Stomach smooth muscle (tissue), 2 donors: ENCODE data around the gene STRIP2.

Source experiments
- H3K27ac ChIP-seq: one replicate; pipeline ENCODE4 v1.7.0; 2013; ENCODE audit warnings: mild to moderate bottlenecking, low read length, inconsistent platforms
- H3K27me3 ChIP-seq, 2 donors: one replicate each; pipeline ENCODE4 v1.7.0; 2013; ENCODE audit warnings: low read length in 2 of 2; ENCODE audit not compliant: insufficient read depth in 2 of 2, control insufficient read depth in 1 of 2
- H3K36me3 ChIP-seq, 2 donors: one replicate each; pipeline ENCODE4 v1.7.0; 2013; ENCODE audit warnings: low read length in 2 of 2; ENCODE audit not compliant: control insufficient read depth in 2 of 2, insufficient read depth in 2 of 2
- H3K4me1 ChIP-seq: one replicate; pipeline ENCODE4 v1.7.0; 2013; ENCODE audit warnings: low read length; ENCODE audit not compliant: control insufficient read depth, insufficient read depth
- H3K4me3 ChIP-seq, 2 donors: one replicate each; pipeline ENCODE4 v1.7.0; 2013; ENCODE audit warnings: low read length in 2 of 2
- H3K9ac ChIP-seq, 2 donors: one replicate each; pipeline ENCODE4 v1.7.0; 2013; ENCODE audit warnings: low read length in 2 of 2, mild to moderate bottlenecking in 1 of 2
- H3K9me3 ChIP-seq, 2 donors: one replicate each; pipeline ENCODE4 v1.7.0; 2013; ENCODE audit warnings: low read length in 2 of 2; ENCODE audit not compliant: control insufficient read depth in 2 of 2
- donor health status: healthy.
- donor health status: Pancreatic carcinoma.

Gene STRIP2

DNA sequence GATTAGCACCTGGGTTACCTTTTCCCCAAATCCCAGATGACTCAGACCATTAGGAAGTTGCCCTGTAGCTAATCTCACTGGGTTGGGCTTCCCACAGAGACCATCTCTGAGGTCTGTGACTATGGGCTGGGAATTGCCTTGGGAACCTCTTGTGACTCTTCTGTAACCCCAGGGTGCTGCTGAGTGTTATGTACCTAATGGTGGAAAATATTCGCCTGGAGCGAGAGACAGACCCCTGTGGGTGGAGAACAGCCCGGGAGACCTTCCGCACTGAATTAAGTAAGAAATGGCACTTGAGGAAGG, 20.0 kb downstream of the STRIP2 start:
- Histone ChIP-seq H3K9ac (no peak overlapping the region), H3K4me3 (no peak overlapping the region), H3K27me3 (no peaks in the 10 kb centered on the region), H3K36me3 (no peaks in the 10 kb centered on the region), H3K4me1 (no peaks in the 10 kb centered on the region), H3K9me3 (peaks cover 0 to under 1% of the 10 kb centered on the region in 2 donors), H3K27ac (no peak overlapping the region)

DNA sequence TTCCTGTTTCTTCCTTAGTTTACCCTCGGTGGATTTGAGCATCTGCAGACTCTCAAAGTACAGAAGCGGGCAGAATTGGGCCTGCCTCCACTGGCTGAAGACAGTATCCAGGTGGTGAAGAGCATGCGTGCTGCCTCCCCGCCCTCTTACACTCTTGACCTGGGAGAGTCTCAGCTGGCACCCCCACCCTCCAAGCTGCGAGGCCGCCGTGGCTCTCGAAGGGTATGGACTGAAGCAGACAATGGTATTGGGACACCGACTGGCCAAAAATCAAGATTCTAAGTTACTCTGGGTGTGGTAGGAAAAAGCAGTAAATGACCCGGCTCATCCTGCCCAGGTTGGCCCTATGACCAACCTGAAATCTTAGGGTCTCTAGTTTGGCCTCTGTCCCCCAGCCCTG, 22.2 kb downstream of the STRIP2 start:
- no peaks in the 10 kb centered on the region for H3K27me3 ChIP-seq

DNA sequence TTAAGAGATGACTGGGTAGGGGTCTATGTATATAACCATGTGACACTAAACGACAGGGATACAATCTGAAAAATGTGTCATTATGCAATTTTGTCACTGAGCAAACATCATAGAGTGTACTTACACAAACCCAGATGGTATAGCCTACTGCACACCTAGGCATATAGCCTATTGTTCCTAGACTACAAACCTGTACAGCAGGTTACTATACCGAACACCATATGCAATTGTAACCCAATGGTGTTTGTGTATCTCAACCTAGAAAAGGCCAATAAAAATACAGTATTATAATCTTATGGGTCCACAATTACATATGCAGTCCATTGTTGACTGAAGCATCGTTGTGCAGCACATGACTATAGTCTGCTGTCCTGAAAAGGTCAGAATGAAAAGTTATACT, 22.9 kb downstream of the STRIP2 start:
- H3K9ac ChIP-seq = no peak overlapping the region
- H3K4me1 ChIP-seq = no peaks in the 10 kb centered on the region
- H3K27ac ChIP-seq = no peak overlapping the region
- H3K27me3 ChIP-seq = no peaks in the 10 kb centered on the region
- no peaks in the 10 kb centered on the region for H3K36me3 ChIP-seq
- H3K9me3 ChIP-seq = no peaks in the 10 kb centered on the region
- H3K4me3 ChIP-seq = no peak overlapping the region

More for the DNA sequence above, 22.2 kb downstream of the STRIP2 start:
- Histone ChIP-seq H3K4me3 (no peak overlapping the region), H3K4me1 (no peaks in the 10 kb centered on the region), H3K9ac (no peak overlapping the region), H3K27ac (no peak overlapping the region), H3K36me3 (no peaks in the 10 kb centered on the region), H3K9me3 (no peaks in the 10 kb centered on the region)

DNA sequence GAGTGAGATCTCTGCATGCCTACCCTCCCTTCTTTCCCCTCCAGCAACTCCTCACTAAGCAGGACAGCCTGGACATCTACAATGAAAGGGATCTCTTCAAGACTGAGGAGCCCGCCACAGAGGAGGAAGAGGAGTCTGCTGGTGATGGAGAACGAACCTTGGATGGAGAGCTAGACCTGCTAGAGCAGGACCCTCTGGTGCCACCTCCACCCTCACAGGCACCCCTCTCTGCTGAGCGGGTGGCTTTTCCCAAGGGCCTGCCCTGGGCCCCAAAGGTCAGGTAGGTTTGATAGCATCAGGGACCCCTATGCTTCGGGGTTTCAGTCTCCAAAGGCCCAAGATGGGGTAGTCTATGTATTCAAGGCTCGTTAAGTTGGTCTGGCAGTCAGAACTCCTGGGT, 23.9 kb downstream of the STRIP2 start:
- Histone ChIP-seq H3K27ac (no peak overlapping the region), H3K4me3 (no peak overlapping the region), H3K27me3 (no peaks in the 10 kb centered on the region), H3K36me3 (no peaks in the 10 kb centered on the region), H3K9ac (no peak overlapping the region), H3K4me1 (no peaks in the 10 kb centered on the region), H3K9me3 (no peaks in the 10 kb centered on the region)

DNA sequence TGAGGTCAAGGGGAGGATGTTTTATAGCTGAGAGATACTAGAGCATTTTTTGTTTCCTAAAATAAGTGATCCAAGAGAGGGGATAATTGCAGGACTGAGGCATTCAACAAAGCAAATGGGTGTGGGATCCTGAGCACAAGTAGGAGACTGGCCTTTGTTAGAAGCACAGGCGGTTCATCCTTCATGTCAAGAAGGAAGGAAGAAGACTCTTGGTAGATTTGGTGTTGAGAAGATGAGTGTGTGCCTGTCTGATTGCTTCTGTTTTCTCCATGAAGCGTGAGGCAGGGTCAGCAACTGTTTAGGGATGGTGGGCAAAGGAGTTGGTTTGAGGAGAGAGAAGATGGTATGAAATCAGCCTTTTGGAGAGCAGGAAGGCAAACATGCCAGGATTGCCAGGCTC, 27.6 kb downstream of the STRIP2 start:
- Histone ChIP-seq H3K9me3 (no peaks in the 10 kb centered on the region), H3K36me3 (no peaks in the 10 kb centered on the region), H3K4me1 (no peaks in the 10 kb centered on the region), H3K4me3 (no peak overlapping the region), H3K27ac (no peak overlapping the region), H3K9ac (no peak overlapping the region), H3K27me3 (no peaks in the 10 kb centered on the region)

DNA sequence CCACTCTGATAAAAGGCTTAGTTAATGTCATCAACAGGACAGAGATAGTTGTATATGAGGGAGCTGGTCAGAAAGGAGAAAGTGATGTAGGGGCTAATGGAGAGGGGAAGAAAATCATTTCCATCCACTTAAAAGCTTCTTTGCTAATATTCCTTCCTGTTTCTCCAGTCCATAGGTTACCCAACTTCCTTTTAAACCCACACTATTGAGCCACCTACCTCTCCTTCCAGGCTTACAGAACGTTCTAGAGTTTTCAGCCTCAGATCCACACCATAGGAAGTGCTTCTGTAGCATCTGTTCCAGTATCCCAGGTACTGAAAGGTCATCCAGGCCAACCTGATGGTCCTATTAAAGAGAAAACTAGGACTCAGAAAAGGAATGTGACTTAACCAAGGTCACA, 28.2 kb downstream of the STRIP2 start:
- no peak overlapping the region for H3K4me3 ChIP-seq
- H3K4me1 ChIP-seq = no peaks in the 10 kb centered on the region
- no peak overlapping the region for H3K9ac ChIP-seq
- H3K27ac ChIP-seq = no peak overlapping the region
- no peaks in the 10 kb centered on the region for H3K36me3 ChIP-seq
- no peaks in the 10 kb centered on the region for H3K9me3 ChIP-seq
- no peaks in the 10 kb centered on the region for H3K27me3 ChIP-seq

DNA sequence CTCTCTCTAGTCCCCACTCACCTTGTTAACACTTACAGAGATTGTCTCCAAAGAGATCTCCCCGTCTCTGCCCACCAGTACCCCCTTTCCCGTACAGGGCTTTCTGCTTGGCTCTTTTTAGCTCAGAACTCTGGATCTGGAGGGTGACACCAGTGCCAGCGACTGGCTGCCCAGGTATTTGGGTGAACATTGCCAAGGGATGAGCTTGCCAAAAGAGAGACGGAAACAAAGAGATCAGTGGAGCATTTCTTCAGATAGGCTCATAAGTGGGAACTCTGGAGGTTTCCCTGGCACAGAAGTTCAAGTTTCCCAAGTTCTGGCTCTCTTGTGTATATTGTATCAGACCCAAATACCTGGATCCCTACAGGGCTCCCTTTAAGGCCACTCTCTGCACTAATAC, 30.0 kb downstream of the STRIP2 start:
- Histone ChIP-seq H3K4me1 (no peaks in the 10 kb centered on the region), H3K9me3 (no peaks in the 10 kb centered on the region), H3K27ac (no peak overlapping the region), H3K9ac (no peak overlapping the region), H3K4me3 (no peak overlapping the region), H3K27me3 (no peaks in the 10 kb centered on the region), H3K36me3 (no peaks in the 10 kb centered on the region)

DNA sequence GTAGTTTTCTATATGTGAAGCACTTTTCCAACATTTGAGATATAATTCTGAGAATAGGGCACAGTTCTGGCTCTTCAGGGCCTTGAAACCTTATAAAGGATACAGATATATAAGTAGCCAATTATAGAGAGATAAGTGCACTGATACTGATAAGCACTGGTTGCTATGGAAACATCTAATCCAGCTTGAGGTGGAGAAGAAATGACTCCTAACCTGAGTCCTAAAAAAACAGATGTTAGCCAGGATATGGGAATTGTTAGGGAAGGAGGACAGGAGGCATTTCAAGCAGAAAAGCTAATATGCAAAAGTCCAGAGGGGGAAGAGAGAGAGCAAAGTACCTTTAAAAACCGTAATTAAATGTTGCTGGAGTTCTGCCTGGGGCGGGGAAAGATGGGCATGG, 30.8 kb downstream of the STRIP2 start:
- Histone ChIP-seq H3K9me3 (no peaks in the 10 kb centered on the region), H3K27ac (no peak overlapping the region), H3K27me3 (no peaks in the 10 kb centered on the region), H3K4me1 (no peaks in the 10 kb centered on the region), H3K9ac (no peak overlapping the region), H3K36me3 (no peaks in the 10 kb centered on the region), H3K4me3 (no peak overlapping the region)

DNA sequence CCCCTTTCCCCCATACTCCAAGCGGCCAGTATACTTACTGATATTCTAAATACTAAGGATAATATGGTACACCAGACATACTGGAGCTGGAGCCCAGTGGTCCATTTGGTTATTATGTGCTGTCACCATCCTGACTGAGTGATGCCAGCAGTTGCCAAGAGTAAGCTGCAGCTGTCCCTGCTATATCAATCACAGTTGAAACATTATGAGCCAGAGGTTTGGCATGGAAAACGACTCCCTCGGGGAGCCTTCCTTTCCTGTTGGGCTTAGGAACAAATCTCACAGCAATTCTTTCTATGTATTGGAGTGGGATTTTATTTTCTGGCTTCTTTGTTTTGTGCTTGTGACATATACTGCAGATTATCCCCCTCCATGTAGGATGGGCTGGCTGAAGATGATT, 32.6 kb downstream of the STRIP2 start:
- Histone ChIP-seq H3K4me1 (no peaks in the 10 kb centered on the region), H3K9me3 (no peaks in the 10 kb centered on the region), H3K27me3 (no peaks in the 10 kb centered on the region), H3K4me3 (no peak overlapping the region), H3K27ac (no peak overlapping the region), H3K36me3 (no peaks in the 10 kb centered on the region), H3K9ac (no peak overlapping the region)

DNA sequence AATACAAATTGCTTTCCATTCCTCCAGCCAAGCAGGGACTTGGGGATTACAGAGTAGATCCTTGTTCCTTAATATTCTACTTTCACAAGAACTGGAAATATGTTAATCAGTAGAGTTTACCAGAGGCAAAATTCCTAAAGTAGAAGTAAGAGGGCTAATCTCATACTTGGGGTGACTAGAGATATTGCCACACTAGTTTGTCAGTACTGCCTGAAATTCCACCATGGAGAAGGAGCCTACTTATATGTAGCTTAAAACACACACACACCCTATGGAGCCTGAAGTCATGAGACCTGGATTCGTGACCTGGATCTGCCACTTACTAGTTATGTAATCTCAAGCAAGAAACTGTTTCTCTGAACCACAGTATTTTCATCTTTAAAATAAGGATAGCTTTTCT, 33.9 kb downstream of the STRIP2 start:
- Histone ChIP-seq H3K27ac (no peak overlapping the region), H3K27me3 (no peaks in the 10 kb centered on the region), H3K4me3 (no peak overlapping the region)

DNA sequence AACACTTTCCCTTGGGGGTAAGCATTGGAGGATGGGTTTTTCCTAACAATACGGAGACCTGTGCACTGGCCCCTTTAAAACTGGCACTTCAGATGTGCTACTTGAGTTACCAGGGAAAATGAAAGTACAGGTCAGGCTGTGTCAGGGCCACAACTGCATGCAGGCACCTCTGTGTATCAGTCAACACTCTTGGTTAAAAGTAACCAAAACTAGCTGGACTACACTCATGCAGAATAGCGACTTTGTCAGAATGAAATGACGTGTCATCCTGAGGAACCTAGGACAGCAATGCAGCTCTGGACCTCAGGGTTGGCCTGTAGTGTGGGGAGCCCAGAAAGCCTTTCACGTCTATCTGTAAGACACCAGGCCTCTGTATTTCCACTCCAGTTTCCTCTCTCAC, 34.3 kb downstream of the STRIP2 start:
- Histone ChIP-seq H3K4me1 (no peaks in the 10 kb centered on the region), H3K9ac (no peak overlapping the region), H3K27me3 (no peaks in the 10 kb centered on the region), H3K36me3 (no peaks in the 10 kb centered on the region), H3K9me3 (no peaks in the 10 kb centered on the region), H3K27ac (no peak overlapping the region), H3K4me3 (no peak overlapping the region)

More for the DNA sequence above, 33.9 kb downstream of the STRIP2 start:
- H3K9ac ChIP-seq = no peak overlapping the region
- H3K36me3 ChIP-seq = no peaks in the 10 kb centered on the region
- no peaks in the 10 kb centered on the region for H3K9me3 ChIP-seq
- no peaks in the 10 kb centered on the region for H3K4me1 ChIP-seq

DNA sequence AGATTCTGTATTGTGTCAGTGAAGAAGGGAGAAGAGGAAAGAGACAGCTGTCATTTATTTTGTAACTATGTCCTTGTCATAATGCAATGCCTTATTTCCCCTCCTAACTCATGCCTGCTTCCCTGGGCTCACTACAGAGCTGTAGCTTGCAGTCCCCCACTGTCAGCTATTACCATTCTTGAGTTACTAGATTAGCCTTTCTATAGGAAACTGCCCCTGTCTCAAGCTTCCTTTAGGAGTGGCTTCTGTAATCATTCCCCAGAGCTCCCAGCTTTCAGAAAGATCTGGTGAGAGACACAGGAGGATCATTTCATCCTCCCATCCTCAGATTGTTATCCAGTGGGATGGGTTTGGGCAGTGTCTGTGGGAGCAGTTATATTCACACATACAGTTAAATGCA, 35.7 kb downstream of the STRIP2 start:
- H3K27me3 ChIP-seq = no peaks in the 10 kb centered on the region
- H3K9ac ChIP-seq = no peak overlapping the region
- no peak overlapping the region for H3K27ac ChIP-seq

More for the DNA sequence above, 35.7 kb downstream of the STRIP2 start:
- H3K9me3 ChIP-seq = no peaks in the 10 kb centered on the region
- H3K4me3 ChIP-seq = no peak overlapping the region
- H3K4me1 ChIP-seq = no peaks in the 10 kb centered on the region
- no peaks in the 10 kb centered on the region for H3K36me3 ChIP-seq
